AG04449 (cell line): ENCODE data around the gene ISCU.

Source experiments
- CTCF ChIA-PET: fragments of 350-600 bp; formaldehyde crosslinking; extraction: SDS; loops from one replicate; lab custom pipeline; 2021; ENCODE audit warnings: antibody characterized with exemption; lab: Yijun Ruan, JAX
- POLR2A ChIA-PET: fragments of 400-600, 350-600 bp; formaldehyde crosslinking; extraction: SDS; loops from one replicate; lab custom pipeline; 2020; ENCODE audit warnings: antibody characterized with exemption, inconsistent platforms; lab: Yijun Ruan, JAX
- DNase-seq: peaks from one replicate; pipeline ENCODE4 v3.0.0-alpha.2; 2010; ENCODE audit warnings: low read depth, low spot score
- H3K4me3 ChIP-seq: 2 replicates; pipeline ENCODE4 v1.5.1; 2011; ENCODE audit warnings: low read depth, mild to moderate bottlenecking, control low read depth, low read length
- CTCF ChIP-seq: IDR thresholded peaks from one replicate; pipeline ENCODE4 v1.5.1; 2011; ENCODE audit warnings: mild to moderate bottlenecking, moderate library complexity, low read length, control low read depth, inconsistent platforms; ENCODE audit not compliant: insufficient read depth; ENCODE audit errors: missing control alignments

ISCU gene

GRCh38 chr12:108561852-108562347 is 496 bp upstream of the ISCU start:
- TF ChIP-seq CTCF = no peak
- ChIA-PET POLR2A (interaction anchor here (0.9 to 1.5 kb wide), 5 partner anchors 66 to 531 kb away, joined by 3 to 4 read pairs (median 3); partner anchors contain the start of gene ALKBH2), CTCF (interaction anchor here (0.8 to 24.1 kb wide), 9 partner anchors 9 to 866 kb away, joined by 3 to 1115 read pairs (median 4); partner anchors contain the start of gene ALKBH2)
- DNase-seq = no peak
- H3K4me3 ChIP-seq = peak overlapping the region; percentile 97

- peak overlapping the region; percentile 89 for H3K4me3 ChIP-seq
- DNase-seq = no peak
- CTCF ChIA-PET = interaction anchor here (0.7 to 24.1 kb wide), 25 partner anchors 10 to 865 kb away, joined by 3 to 1115 read pairs (median 5); partner anchors contain the start of genes ALKBH2 and TMEM119
- POLR2A ChIA-PET = interaction anchor here (0.9 to 1.5 kb wide), 3 partner anchors 55 to 241 kb away, joined by 3 to 4 read pairs (median 3); no protein-coding TSS in a partner anchor
- TF ChIP-seq CTCF = peak; percentile 87
Observed at GRCh38 chr12:108563136-108563803, 874 bp downstream of the ISCU start.

- ChIA-PET POLR2A (no interaction called here), CTCF (interaction anchor here (0.5 to 24.1 kb wide), 33 partner anchors 9 to 549 kb away, joined by 3 to 1115 read pairs (median 4); partner anchors contain the start of genes ALKBH2 and TMEM119)
- DNase-seq = no peak
- no peak for TF ChIP-seq CTCF
- H3K4me3 ChIP-seq = peak overlapping the region; percentile 89
Observed at GRCh38 chr12:108563804-108564151, 1.4 kb downstream of the ISCU start.

DNA sequence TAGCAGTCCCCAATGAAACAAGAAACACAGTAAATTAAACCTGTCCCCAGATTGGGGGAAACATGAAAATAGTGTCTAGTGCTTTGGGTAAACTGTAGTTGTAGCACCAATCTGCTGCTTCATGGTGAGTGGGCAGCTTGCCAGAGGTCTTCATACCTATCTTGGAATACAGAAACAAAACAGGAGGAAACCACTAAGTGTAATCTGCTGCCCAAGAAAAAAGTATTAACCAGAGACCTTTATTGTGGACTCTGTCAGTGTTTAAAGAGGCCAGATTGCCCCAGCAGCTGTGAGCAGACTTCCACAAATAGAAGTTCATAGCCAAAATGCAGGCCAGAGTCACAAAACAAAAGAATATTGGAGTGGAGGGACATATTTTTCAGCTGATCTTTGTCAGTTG is 2.3 kb downstream of the ISCU start:
- TF ChIP-seq CTCF = no peak
- DNase-seq = no peak
- CTCF ChIA-PET = interaction anchor here (0.8 to 24.1 kb wide), 25 partner anchors 8 to 548 kb away, joined by 3 to 1115 read pairs (median 5); partner anchors contain the start of gene ALKBH2
- POLR2A ChIA-PET = no interaction called here
- H3K4me3 ChIP-seq = no peak overlapping the region

DNA sequence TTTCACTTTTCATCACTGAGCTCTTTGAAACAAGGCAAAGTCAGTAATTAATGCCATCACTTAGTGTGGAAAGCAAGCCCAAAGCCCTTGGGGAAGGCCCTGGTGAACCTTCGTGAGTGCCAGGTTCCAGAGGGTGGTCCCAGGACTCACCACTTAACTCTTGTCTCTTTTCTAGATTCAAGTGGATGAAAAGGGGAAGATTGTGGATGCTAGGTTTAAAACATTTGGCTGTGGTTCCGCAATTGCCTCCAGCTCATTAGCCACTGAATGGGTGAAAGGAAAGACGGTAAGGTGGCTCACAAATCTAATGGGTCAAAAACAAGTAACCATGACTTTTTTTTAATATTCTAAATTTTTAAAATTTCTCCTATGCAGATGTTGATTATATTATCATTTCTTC is 2.8 kb downstream of the ISCU start:
- TF ChIP-seq CTCF = no peak
- no peak overlapping the region for H3K4me3 ChIP-seq
- no peak for DNase-seq
- CTCF ChIA-PET = interaction anchor here (1.0 to 24.1 kb wide), 22 partner anchors 10 to 531 kb away, joined by 3 to 1115 read pairs (median 6); partner anchors contain the start of gene ALKBH2
- POLR2A ChIA-PET = no interaction called here

DNA sequence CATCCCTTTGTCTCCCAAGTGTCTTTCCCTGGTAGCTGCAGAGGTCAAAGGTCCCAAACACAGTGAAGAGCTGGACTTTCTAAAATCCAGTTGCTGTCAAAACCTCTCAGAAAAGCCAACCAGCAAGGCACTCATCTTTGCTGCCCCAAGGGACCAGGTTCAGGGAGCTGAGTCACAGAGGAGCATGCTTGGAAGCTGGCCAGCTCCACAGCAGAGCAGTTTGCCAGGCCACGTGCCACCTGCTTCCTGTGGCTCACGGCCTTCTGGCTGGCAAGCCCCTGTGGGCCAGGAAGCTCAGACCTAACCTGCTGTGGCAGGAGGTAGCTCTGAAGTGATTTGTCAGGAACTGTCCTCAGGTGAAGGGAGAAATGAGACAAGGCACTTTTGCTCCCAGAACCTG is 3.6 kb downstream of the ISCU start:
- CTCF ChIA-PET = interaction anchor here (0.8 to 24.1 kb wide), 10 partner anchors 11 to 527 kb away, joined by 3 to 1115 read pairs (median 4); partner anchors contain the start of gene ALKBH2
- DNase-seq = no peak
- no peak overlapping the region for H3K4me3 ChIP-seq
- POLR2A ChIA-PET = no interaction called here
- TF ChIP-seq CTCF = no peak
